Kasumi-1 (cell line): Measurements from ENCODE around the gene KLHL3.
A peak's percentile ranks its signal among the peaks of the same experiment; 100 is the strongest.

Experiments used
- DNase-seq, 2 experiments: peaks; one replicate each; lab custom pipeline; 2025; lab: John Stamatoyannopoulos, UW

The KLHL3 gene

GRCh38 chr5:137635521-137635921 is 100.4 kb downstream of the KLHL3 start:
- DNase-seq = no peak

- DNase-seq = no peak
These were observed 102.0 kb downstream of the KLHL3 start for GRCh38 chr5:137633896-137634295.

GRCh38 chr5:137632716-137633115 is 103.2 kb downstream of the KLHL3 start:
- DNase-seq = no peak

GRCh38 chr5:137631453-137631852 is 104.4 kb downstream of the KLHL3 start:
- DNase-seq = no peak

- no peak for DNase-seq
These were observed 104.9 kb downstream of the KLHL3 start for GRCh38 chr5:137630972-137631370.

- DNase-seq = no peak
These were observed 105.5 kb downstream of the KLHL3 start for GRCh38 chr5:137630216-137630971.

- peak; percentile 45 to 71 for DNase-seq
These were observed 106.2 kb downstream of the KLHL3 start for GRCh38 chr5:137629646-137630045.

GRCh38 chr5:137627706-137628105 is 108.2 kb downstream of the KLHL3 start:
- no peak for DNase-seq

GRCh38 chr5:137627293-137627692 is 108.6 kb downstream of the KLHL3 start:
- DNase-seq = no peak

GRCh38 chr5:137624786-137625349 is 111.0 kb downstream of the KLHL3 start:
- no peak for DNase-seq

GRCh38 chr5:137622850-137623249 is 113.0 kb downstream of the KLHL3 start:
- DNase-seq = no peak

GRCh38 chr5:137621861-137622823 is 113.7 kb downstream of the KLHL3 start:
- DNase-seq = no peak

GRCh38 chr5:137621306-137621705 is 114.6 kb downstream of the KLHL3 start:
- no peak for DNase-seq

- DNase-seq = no peak
These were observed 116.6 kb downstream of the KLHL3 start for GRCh38 chr5:137619191-137619870.

GRCh38 chr5:137618476-137618875 is 117.4 kb downstream of the KLHL3 start:
- no peak for DNase-seq

- DNase-seq = no peak
These were observed 118.2 kb downstream of the KLHL3 start for GRCh38 chr5:137617528-137618205.

- DNase-seq = no peak
These were observed 119.8 kb downstream of the KLHL3 start for GRCh38 chr5:137616046-137616445.

GRCh38 chr5:137615171-137615775 is 120.6 kb downstream of the KLHL3 start:
- no peak for DNase-seq

GRCh38 chr5:137613554-137614265 is 122.2 kb downstream of the KLHL3 start:
- peak; percentile 24 to 27 for DNase-seq

- no peak for DNase-seq
These were observed 123.3 kb downstream of the KLHL3 start for GRCh38 chr5:137612576-137612975.
